HCT116 (cell line): ENCODE results near the gene GBE1. TPM values are rescaled to one million over a fixed set of nuclear protein-coding genes. Genes with fewer than 3 reads are reported as not detected.

Experiments
- ATAC-seq: fragments of 200-7000 bp; cut with Tn5 transposase; 2 replicates; pipeline ENCODE4 v1.9.1; 2020; ENCODE audit warnings: mild to moderate bottlenecking, moderate library complexity
- BruUV-seq: library from RNA; stranded (reverse); fragments of 400-500 nt; replicated peaks from 2 replicates; lab custom pipeline; 2021; lab: Mats Ljungman, UMichigan
- CTCF ChIA-PET: fragments of 300-600 bp; sonication (Branson Sonifier 250); formaldehyde crosslinking; loops from one replicate; lab custom pipeline; 2021; ENCODE audit warnings: antibody characterized with exemption; lab: Charles Lee
- POLR2A ChIA-PET: fragments of 300-600, 350-600 bp; sonication (Branson Sonifier 250); formaldehyde crosslinking; loops from one replicate; lab custom pipeline; 2021; ENCODE audit warnings: antibody characterized with exemption; lab: Charles Lee
- RAD21 ChIA-PET, 2 experiments: fragments of 300-600 bp; sonication (Branson Sonifier 250); formaldehyde crosslinking; loops; one replicate each; lab custom pipeline; 2023; ENCODE audit warnings: low total read pairs in 2 of 2; ENCODE audit not compliant: uncharacterized antibody in 2 of 2, unreplicated experiment in 2 of 2, low non-redundant PET in 1 of 2; lab: Charles Lee
- DNase-seq: peaks from one replicate; pipeline ENCODE4 v3.0.0-alpha.2; 2010; ENCODE audit warnings: low read depth, low spot score
- H2AFZ ChIP-seq: fragments of 200-600 bp; shearing (Covaris generic), sonication (generic); 2 replicates; pipeline ENCODE4 v1.6.1; 2017; ENCODE audit warnings: low read depth, mixed run types, mixed read lengths, antibody characterized with exemption, low read length; ENCODE audit not compliant: poor library complexity, severe bottlenecking
- H3K27ac ChIP-seq: 2 replicates; pipeline ENCODE4 v1.5.1; 2012; ENCODE audit warnings: low read depth, low read length
- H3K27me3 ChIP-seq: fragments of 200-600 bp; sonication (generic); 2 replicates; pipeline ENCODE4 v1.6.1; 2016; ENCODE audit warnings: mixed run types, low read length, mixed read lengths; ENCODE audit not compliant: insufficient read depth
- H3K36me3 ChIP-seq, 2 experiments: fragments of 200-500 bp in 1 of 2; fragments of 200-600 bp in 1 of 2; sonication (Bioruptor generic) in 1 of 2; sonication (generic) in 1 of 2; 2 replicates each; pipeline versions ENCODE4 v1.5.1 to v1.6.1; 2014 to 2016; ENCODE audit warnings: low read length in 2 of 2, inconsistent platforms in 1 of 2, mixed read lengths in 1 of 2, mixed run types in 1 of 2; ENCODE audit not compliant: insufficient read depth in 2 of 2, control insufficient read depth in 1 of 2
- H3K4me1 ChIP-seq, 2 experiments: fragments of 200-600 bp in 1 of 2; sonication (generic) in 1 of 2; 2 replicates each; pipeline versions ENCODE4 v1.5.1 to v1.6.1; 2012 to 2017; ENCODE audit warnings: low read length in 2 of 2, inconsistent platforms in 1 of 2, mild to moderate bottlenecking in 1 of 2, mixed read lengths in 1 of 2, mixed run types in 1 of 2, moderate library complexity in 1 of 2; ENCODE audit not compliant: insufficient read depth in 2 of 2, control insufficient read depth in 1 of 2
- H3K4me2 ChIP-seq: fragments of 200-600 bp; sonication (generic); 2 replicates; pipeline ENCODE4 v1.6.1; 2017; ENCODE audit warnings: mixed run types, low read length, mixed read lengths
- H3K4me3 ChIP-seq, 2 experiments: fragments of 200-600 bp in 1 of 2; sonication (generic) in 1 of 2; replicated peaks in 1 of 2; 2 replicates each; pipeline ENCODE4 v1.5.1; 2011 to 2016; ENCODE audit warnings: low read length in 2 of 2, control low read depth in 1 of 2, low read depth in 1 of 2, mild to moderate bottlenecking in 1 of 2, mixed read lengths in 1 of 2, mixed run types in 1 of 2
- H3K79me2 ChIP-seq: fragments of 200-600 bp; sonication (generic); 2 replicates; pipeline ENCODE4 v1.6.1; 2017; ENCODE audit warnings: mild to moderate bottlenecking, mixed run types, low read length, moderate library complexity, mixed read lengths; ENCODE audit not compliant: insufficient read depth
- H3K9ac ChIP-seq: fragments of 200-600 bp; sonication (generic); 2 replicates; pipeline ENCODE4 v1.6.1; 2016; ENCODE audit warnings: low read length, mixed read lengths
- H3K9me2 ChIP-seq: fragments of 200-600 bp; sonication (generic), shearing (Covaris generic); 2 replicates; pipeline ENCODE4 v1.6.1; 2017; ENCODE audit warnings: mixed run types, mild to moderate bottlenecking, moderate library complexity; ENCODE audit not compliant: insufficient read depth
- H3K9me3 ChIP-seq, 2 experiments: fragments of 200-500 bp in 1 of 2; fragments of 200-600 bp in 1 of 2; sonication (Bioruptor generic) in 1 of 2; sonication (generic) in 1 of 2; 2 replicates each; pipeline ENCODE4 v1.6.1; 2014 to 2017; ENCODE audit warnings: low read length in 2 of 2, mixed read lengths in 2 of 2, inconsistent platforms in 1 of 2, low read depth in 1 of 2, mild to moderate bottlenecking in 1 of 2, mixed run types in 1 of 2, moderate library complexity in 1 of 2; ENCODE audit not compliant: control insufficient read depth in 1 of 2, insufficient read depth in 1 of 2
- H4K20me1 ChIP-seq: fragments of 200-600 bp; sonication (generic), shearing (Covaris generic); 2 replicates; pipeline ENCODE4 v1.6.1; 2017; ENCODE audit warnings: mixed run types, mild to moderate bottlenecking, moderate library complexity; ENCODE audit not compliant: insufficient read depth
- CBX3 ChIP-seq: IDR thresholded peaks from 2 replicates; pipeline ENCODE4 v1.6.1; 2012; ENCODE audit warnings: low read depth
- CTCF ChIP-seq, 3 experiments: fragments of 200-600 bp in 1 of 3; sonication (generic) in 1 of 3; IDR thresholded peaks in 2 of 3; conservative IDR thresholded peaks in 1 of 3; 2 replicates each; pipeline ENCODE4 v1.5.1; 2012 to 2017; ENCODE audit warnings: low read depth in 2 of 3, low read length in 2 of 3, antibody characterized with exemption in 1 of 3, borderline replicate concordance in 1 of 3, control low read depth in 1 of 3, mild to moderate bottlenecking in 1 of 3, mixed read lengths in 1 of 3, mixed run types in 1 of 3, moderate library complexity in 1 of 3; ENCODE audit not compliant: insufficient read depth in 1 of 3
- EGR1 ChIP-seq: IDR thresholded peaks from 2 replicates; pipeline ENCODE4 v1.6.1; 2012; ENCODE audit warnings: low read depth
- EZH2phosphoT487 ChIP-seq: fragments of 200-600 bp; IDR thresholded peaks from 2 replicates; pipeline ENCODE4 v1.6.1; 2018; ENCODE audit warnings: antibody characterized with exemption, borderline replicate concordance
- POLR2AphosphoS5 ChIP-seq: IDR thresholded peaks from 2 replicates; pipeline ENCODE4 v1.6.1; 2011; ENCODE audit warnings: mild to moderate bottlenecking, low read depth, low read length, moderate library complexity
- REST ChIP-seq: IDR thresholded peaks from 2 replicates; pipeline ENCODE4 v1.6.1; 2012; ENCODE audit warnings: low read depth
- SIN3A ChIP-seq: IDR thresholded peaks from 2 replicates; pipeline ENCODE4 v1.6.1; 2012; ENCODE audit warnings: low read depth
- SP1 ChIP-seq: IDR thresholded peaks from 2 replicates; pipeline ENCODE4 v1.6.1; 2012; ENCODE audit warnings: low read depth
- SRF ChIP-seq: IDR thresholded peaks from 2 replicates; pipeline ENCODE4 v1.6.1; 2012; ENCODE audit warnings: low read depth
- YY1 ChIP-seq: IDR thresholded peaks from 2 replicates; pipeline ENCODE4 v1.6.1; 2011; ENCODE audit warnings: low read length, low read depth, moderate library complexity, mild to moderate bottlenecking; ENCODE audit not compliant: insufficient replicate concordance; ENCODE audit errors: extremely low read depth
- ZFX ChIP-seq: fragments of 450-650 bp; IDR thresholded peaks from 2 replicates; pipeline ENCODE4 v1.6.1; 2017
- ZNF274 ChIP-seq: fragments of 200-500 bp; sonication (Bioruptor generic); IDR thresholded peaks from 2 replicates; pipeline ENCODE4 v1.6.1; 2014; ENCODE audit warnings: mild to moderate bottlenecking, low read depth, low read length, inconsistent platforms
- intact Hi-C: fragments of 100-400 bp; cut with micrococcal nuclease; formaldehyde crosslinking; loops from 2 replicates; pipeline ENCODE4 v1.10.0; 2022
- total RNA-seq: library from RNA; stranded (reverse); gene quantifications from one replicate; pipeline ENCODE4 v1.2.1, GENCODE V29; 2021; ENCODE audit not compliant: unreplicated experiment

GBE1 gene
- total RNA-seq, 1 experiment from 2014 or later: 27.7 TPM

- no peaks in the 10 kb centered on the region for H3K79me2 ChIP-seq
- no peaks in the 10 kb centered on the region for H3K36me3 ChIP-seq
- intact Hi-C loops: no loop called here
- H3K4me1 ChIP-seq: no peaks in the 10 kb centered on the region
- ChIA-PET POLR2A (no interaction called here), CTCF (no interaction called here), RAD21 (no interaction called here)
- H3K4me3 ChIP-seq: no peak overlapping the region
- H3K27me3 ChIP-seq: peaks cover 13% of the 10 kb centered on the region
- H3K27ac ChIP-seq: no peak overlapping the region
- no peak overlapping the region for H2AFZ ChIP-seq
- no peak for TF ChIP-seq SP1
- no peak for TF ChIP-seq YY1
- no peak for TF ChIP-seq ZNF274
- TF ChIP-seq EGR1: no peak
- no peak for TF ChIP-seq CTCF (IDR thresholded peaks at IDR 0.05 in 2 of 3, conservative IDR thresholded peaks at IDR 0.05 in 1 of 3; ENCODE audit: borderline replicate concordance in 1 of 3, insufficient read depth in 1 of 3, low read depth in 2 of 3, low read length in 2 of 3)
- no peak for TF ChIP-seq SIN3A
- TF ChIP-seq ZFX: no peak
- no peak for TF ChIP-seq SRF
- no peak for TF ChIP-seq POLR2AphosphoS5
- no peak for TF ChIP-seq EZH2phosphoT487
- TF ChIP-seq REST: no peak
- TF ChIP-seq CBX3: no peak
- no peaks in the 10 kb centered on the region for H3K9me3 ChIP-seq
- DNase-seq: no peak
- no peaks in the 10 kb centered on the region for H4K20me1 ChIP-seq
- H3K9ac ChIP-seq: no peak overlapping the region
- no peaks in the 10 kb centered on the region for H3K9me2 ChIP-seq
- no TSS peak for BruUV-seq
- H3K4me2 ChIP-seq: no peak overlapping the region
- ATAC-seq: no peak
Observed at GRCh38 chr3:81446806-81447205, 314.6 kb downstream of the GBE1 start.
